KBM-7 (cell line): Measurements from ENCODE around the gene SDC4.
"Not testable (repeated sequence)": the region's sequence is repeated elsewhere in the genome, so short reads cannot be mapped to it uniquely, and the experiment has no call there.

ENCODE experiments used
- DNase-seq: peaks from one replicate; pipeline ENCODE4 v3.0.0-alpha.2; 2015
- in situ Hi-C: fragments of 300-500 bp; cut with MboI; formaldehyde crosslinking; loops from 2 replicates; pipeline ENCODE4 v1.14.3; 2020; ENCODE audit warnings: low sequenced_read_pairs, low pct_unique_long_range_greater_than_20kb, mixed read lengths

Gene SDC4

DNA sequence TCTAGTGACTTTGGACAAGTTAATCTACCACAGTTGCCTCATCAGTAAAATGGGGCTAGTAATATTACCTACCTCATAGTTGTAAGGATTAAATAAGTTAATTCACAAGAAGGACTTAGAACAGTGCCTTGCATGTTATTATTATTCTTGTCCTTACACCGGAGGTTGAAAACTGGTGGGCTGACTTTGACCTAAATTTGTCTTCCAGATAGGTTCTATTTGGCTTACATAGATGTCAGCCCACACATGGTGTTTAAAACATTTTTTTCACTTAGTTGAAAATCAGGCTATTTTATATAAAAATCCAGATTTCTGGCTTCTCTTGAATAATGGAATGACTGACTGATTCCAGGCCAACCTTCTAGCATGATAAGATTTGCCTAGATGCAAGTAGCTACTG lies 18.0 kb upstream of the SDC4 start:
- no peak for DNase-seq
- in situ Hi-C loops = no loop called here

DNA sequence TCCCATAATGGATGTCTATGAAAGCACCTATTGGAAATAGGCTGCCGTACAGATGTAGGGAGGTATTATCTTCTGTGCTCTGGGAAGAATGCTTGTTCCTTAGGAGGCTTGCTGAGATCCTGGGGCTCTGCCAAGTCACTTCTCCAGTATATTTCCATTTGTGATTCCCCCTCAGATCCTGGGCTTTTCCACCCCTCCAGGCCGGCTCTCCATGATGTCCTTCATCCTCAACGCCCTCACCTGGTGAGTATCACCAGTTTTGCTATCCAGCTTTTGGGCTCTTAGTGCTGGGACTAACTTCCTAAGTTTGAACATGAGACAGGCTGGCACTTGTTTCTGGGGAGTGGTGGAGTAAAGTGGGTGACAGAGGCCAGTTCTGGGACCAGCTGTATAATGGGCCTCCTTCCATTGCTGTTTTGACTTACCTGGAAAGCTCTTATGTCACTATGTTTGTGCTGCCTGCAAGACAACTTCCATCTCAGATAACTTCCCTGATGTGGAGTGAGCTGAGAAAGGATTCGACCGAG lies 17.3 kb upstream of the SDC4 start:
- in situ Hi-C loops = no loop called here
- no peak for DNase-seq

DNA sequence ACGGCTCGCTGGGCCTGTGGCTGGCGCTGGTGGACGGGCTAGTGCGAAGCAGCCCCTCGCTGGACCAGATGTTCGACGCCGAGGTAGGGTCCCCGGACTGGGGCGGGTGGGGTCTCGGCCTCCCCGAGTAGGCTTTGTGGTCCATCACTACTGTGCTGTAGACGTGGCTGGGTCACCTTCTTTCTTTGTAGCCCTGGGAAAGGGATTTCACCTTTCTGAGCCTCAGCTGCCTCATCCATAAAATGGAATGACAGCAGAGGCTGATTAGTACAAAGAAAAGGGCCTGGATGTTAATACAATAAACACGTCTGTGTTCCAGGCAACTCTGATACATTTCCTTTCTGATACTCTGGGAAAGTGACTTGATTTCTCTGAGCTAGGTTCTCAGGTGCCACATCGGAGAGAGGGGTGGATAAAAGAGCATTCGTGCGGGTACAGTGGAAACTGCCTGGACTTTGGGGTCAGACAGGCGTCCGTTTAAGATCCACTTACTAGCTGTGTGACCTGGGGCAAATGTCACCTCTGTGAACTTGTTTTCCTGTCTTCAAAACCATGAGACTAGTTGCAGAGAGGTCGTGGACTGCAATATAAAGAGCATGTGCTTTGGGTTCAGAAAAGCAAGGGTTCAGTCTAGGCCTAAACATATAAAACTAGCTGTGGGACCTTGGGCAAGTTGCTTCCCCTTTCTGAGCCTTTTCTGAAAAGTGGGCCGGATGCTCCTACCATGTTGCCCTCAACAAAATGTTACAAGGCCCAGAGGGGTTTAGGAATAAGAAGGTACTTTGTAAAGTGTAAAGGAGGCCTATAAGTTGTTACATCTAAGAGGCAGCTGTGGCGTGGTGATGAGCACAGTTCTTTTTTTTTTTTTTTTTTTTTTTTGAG lies 15.6 kb upstream of the SDC4 start:
- in situ Hi-C loops = no loop called here
- DNase-seq = no peak

DNA sequence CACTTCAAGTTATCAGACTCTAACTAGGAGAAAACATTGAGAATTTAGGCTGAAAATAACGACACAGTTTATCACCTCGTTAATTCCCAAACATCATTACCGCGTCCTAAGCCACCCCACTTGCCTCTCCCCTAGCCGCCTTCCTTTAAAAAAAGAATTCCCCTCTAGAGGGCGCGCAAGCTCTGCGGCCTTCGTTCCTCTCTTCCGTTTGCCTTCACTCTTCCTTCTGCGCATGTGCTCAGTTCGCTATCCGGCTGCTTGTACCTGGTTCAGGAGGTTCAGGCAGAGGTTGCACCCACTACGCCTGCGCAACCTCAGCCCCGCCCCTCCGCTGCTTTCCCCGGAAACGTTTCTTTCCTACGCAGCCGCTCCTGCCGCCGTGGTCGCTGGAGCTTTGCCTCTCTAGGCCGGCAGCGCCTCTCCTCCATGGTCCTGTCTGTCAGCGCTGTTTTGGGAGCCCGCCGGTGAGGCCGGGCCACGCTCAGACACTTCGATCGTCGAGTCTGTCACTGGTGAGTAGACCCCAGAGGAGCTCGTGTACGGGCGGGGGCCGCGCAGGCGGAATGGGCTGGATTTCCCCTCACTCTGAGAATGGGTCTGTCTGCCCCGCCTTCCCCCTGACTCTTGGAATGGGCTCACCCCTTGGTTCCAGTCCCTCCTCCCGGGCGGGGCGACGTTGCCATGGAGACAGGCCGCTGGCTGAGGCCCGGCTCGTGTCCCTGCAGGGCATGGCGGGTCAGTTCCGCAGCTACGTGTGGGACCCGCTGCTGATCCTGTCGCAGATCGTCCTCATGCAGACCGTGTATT lies 14.8 kb upstream of the SDC4 start, which contains the start of gene SYS1:
Gene SYS1, plus strand, starts transcription at position 353 of the 807 bp plus-strand sequence. Its CDS starts 376 bp downstream, at position 729.
- peak; percentile 99 for DNase-seq

DNA sequence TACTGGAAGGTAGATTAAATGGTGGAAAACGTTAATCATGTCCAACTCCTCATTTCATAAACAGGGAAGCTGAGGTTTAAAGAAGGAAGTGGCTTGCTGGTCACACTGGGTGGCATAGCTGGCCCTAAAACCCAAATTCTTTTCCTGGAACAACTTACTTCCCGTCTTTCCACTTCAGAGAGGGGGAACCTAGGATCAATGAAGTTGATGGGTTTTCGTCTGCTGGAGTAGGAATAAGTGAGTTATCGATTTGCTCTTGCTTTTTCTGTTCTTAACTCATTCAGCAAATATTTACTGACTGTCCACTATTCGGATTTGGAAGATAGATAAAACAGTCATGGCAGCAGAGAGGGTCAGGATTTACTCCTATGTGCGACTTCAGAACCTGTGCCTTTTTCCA lies 13.6 kb upstream of the SDC4 start:
- DNase-seq = peak; percentile 36
- in situ Hi-C loops = no loop called here

More for the DNA sequence above, 14.8 kb upstream of the SDC4 start, which contains the start of gene SYS1:
- in situ Hi-C loops = no loop called here

DNA sequence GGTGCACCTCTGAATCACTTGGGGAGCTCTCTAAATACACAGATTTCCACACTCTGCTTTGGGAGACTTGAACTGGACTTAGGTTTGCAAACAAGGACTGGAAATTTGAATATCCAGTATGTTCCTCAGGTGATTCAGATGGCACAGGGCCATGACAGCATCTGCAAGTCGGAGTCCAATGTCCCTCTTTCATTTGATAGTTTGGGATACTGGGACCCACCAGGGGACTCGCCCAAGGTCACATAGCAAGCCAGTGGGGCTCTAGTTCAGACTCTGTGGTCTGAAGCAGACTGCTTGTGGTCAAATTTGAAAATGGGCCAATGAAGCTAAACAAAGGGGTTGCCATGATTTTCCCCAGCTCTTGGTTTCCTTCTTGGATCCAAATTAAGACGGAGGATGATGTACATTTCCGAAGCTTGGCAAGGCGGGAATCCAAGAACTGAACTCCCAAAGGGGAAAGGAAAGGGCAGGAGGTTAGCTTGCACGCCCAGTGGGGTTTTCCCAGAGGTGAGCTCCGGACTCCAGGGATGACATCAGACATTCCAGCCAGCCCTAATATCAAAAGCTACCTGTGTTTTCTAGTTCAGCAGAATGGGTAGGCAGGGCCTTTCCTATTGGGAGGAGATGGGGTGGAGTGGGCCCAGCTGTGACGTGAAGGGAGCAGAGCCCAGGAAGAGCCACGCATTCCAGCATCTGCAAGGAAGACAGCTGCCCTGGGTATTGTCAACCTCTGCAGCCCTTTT lies 11.4 kb upstream of the SDC4 start:
- in situ Hi-C loops = no loop called here
- DNase-seq = no peak

DNA sequence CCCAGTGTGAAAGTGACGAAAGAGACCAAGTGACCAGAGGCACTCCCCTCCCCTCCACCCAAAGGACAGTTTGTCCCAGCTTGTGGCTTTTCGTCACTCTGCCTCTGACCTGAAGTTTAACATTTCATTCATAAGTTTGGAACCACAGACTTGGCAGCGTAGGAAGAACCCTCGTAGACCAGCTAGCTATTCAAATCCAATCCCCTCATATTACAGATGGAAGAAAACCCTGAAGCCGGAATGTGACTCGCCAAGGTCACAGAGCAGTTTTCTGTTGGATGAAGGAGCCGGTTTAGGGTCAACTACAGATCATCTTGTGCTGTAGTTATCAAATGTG lies 10.8 kb upstream of the SDC4 start:
- in situ Hi-C loops = no loop called here
- no peak for DNase-seq

DNA sequence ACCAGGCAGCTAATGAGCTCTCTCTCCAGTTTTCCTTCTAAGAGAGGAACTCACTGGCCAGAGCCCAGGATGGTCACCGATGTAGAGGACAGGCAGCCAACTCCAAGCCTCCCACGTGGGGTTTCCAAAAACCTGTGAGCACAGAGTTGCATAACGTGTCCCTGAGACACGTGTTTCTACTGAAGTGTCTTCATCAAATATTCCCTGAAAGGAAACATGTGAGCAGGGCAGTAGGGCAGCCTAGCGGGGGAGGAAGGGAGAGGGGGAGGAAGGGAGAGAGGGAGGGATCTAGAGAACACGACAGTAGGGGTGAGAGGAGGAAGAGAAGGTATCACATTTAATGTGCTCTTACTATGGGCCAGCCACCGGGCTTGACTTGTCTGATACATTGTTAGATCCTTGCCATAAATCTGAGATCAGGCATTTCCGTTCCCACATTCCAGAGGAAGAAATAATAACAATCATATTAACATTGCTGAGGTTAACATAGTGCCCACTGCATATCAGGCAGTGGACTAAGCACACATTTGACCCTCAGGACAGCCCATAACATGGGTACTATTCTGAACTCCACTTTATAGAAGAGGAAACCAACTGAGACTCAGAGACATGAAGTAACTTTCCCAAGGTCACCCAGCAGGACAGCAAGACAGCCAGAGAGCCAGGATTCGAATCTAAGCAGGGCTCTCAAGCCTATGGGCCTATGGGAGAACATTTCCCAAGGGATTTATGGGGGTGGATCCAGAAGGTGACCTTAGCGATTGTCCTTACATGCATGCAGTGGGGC lies 10.3 kb upstream of the SDC4 start:
- in situ Hi-C loops = no loop called here
- DNase-seq = peak; percentile 46

DNA sequence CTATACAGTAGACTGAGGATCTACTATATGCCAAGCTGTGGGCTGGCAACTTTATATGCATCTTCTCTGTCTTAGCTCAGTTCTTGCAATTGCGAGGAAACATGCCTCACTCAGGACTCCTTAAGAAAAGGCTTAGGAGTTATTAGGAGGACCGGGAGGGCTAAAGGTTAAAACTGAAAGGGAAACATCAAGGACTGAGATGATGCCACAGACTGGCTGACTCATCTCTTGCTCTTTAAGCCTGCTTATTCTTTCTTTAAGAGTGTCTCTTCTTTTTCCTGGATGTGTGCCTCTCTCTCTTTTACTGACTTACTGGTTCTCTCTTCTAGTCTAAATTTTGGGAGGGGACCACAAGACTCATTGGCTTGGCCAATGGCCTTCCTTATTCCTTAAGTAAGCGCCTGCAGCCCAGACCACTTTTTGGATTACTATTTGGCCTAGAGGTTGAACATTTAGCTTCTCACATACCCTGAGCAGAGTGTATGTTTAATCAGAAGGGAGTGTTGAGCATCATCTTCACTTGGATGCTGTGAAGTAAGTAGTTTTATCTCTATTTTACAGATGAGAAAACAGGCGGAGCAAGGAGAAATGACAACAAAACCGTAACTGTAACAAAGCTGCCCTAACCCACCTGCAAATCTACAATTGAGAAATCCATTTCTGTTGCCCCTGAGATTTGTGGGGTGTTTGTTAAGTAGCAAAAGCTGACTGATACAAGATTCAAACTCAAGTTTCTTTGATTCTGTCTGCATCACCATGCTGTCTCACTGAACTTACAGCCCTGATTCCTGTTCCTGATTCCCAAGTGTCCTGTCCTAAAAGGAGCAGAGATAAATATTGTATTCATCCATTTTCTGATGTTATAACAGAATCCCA lies 7.2 kb upstream of the SDC4 start:
- no peak for DNase-seq
- in situ Hi-C loops = no loop called here

DNA sequence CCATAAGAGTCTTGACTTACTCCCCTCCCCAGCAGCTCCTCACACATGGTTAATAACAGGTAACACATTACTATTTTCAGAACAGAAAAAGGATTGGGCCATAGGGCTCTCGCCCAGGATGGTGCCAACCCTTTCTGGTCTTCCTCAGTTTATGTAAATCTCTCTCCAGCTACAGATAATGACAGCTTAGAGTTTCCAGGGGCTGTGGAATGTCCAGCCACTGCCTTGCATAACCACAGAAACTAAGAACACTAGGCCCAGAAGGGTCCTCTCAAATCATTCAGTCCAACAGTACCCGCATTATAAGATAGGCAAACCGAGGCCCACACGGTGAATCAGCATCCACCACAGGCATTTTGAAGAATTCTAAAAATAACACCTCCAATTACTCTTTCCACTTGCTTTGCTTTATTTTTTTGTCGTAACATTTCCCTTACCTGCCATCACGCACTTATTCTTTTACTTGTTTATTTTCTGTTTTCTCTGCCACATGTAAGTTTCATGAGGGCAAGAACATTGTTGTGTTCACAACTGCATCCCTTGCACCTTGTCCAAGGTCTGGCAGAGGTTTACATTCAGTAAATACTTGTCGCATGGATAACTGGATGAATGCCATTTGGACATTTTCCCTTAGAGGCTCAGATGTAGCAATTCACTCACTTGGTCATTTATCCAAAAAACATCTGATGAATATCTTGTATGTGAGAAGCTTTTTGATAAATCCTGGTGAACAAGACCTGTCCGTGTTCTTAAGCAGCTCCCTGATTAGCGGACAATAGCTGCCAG lies 6.4 kb upstream of the SDC4 start:
- in situ Hi-C loops = no loop called here

DNA sequence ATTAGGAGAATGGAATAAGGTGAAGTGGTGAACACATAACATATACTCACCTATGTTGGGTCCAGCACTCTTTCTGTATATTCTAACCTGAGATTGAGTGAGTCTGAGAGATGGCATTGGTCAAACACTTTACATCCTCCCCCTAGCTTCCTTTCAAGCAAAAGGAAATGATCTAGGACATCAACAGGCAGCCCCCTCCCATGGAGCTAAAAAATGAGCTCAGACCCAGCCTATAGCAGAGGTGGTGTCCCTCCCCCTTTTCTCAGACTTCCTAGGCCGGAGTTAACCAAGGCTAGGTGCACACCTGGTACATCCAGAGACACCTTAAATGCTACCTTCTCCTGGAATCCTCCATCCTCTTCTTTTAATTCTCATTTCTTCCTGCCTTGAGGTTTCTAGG lies 5.5 kb upstream of the SDC4 start:
- no peak for DNase-seq

More for the DNA sequence above, 6.4 kb upstream of the SDC4 start:
- DNase-seq = no peak

DNA sequence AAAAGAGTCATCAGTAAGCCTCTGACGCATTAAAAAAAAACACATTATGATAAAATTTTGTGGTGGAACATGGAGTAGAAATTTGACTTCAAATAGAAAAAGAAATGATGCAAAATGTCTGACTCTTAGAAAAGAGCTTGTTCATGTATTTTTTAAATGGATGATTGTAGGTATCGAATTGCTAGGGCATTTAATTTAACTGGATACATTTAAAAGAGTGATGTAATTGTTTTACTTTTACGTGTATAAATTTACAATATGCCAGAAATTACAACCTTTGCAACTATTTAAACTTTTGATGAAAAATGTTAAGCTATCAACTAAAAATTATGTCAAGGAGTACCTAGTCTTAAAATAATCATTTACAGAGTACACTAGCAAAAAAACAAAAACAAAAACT lies 4.5 kb upstream of the SDC4 start:
- in situ Hi-C loops = no loop called here
- DNase-seq = no peak

More for the DNA sequence above, 5.5 kb upstream of the SDC4 start:
- in situ Hi-C loops = no loop called here

DNA sequence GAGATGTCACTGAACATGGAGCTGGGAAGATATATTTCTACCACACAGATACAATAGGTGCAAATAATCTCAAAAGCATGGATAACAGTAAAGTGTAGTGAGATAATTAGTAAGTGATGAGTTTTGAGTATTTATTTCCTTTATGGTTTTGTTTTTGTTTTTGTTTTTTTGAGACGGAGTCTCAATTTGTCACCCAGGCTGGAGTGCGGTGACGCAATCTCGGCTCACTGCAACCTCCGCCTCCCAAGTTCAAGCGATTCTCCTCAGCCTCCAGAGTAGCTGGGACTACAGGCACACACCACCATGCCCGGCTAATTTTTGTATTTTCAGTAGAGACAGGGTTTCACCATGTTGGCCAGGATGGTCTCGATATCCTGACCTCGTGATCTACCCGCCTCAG lies 2.6 kb upstream of the SDC4 start:
- in situ Hi-C loops, DNase-seq: not testable (repeated sequence)

DNA sequence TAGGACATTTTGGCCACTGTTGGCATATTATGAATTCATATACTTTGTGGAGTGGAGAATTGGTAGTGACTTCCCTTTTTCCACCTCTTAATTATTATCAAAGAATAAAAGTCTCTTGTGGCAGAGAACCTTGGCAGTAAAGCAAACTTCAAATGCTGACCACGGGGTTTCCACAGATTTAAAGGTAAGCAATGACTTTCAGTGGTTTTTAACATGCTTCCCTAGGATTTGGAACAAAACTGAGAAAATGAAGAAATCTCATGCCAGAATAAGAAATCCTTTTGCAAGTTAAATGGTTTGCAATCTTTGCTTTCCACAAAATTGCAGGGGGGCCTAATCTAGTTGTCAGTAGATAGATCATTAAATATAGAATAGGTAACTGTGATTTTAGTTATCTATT lies 2.0 kb upstream of the SDC4 start:
- DNase-seq = no peak
- in situ Hi-C loops = no loop called here

DNA sequence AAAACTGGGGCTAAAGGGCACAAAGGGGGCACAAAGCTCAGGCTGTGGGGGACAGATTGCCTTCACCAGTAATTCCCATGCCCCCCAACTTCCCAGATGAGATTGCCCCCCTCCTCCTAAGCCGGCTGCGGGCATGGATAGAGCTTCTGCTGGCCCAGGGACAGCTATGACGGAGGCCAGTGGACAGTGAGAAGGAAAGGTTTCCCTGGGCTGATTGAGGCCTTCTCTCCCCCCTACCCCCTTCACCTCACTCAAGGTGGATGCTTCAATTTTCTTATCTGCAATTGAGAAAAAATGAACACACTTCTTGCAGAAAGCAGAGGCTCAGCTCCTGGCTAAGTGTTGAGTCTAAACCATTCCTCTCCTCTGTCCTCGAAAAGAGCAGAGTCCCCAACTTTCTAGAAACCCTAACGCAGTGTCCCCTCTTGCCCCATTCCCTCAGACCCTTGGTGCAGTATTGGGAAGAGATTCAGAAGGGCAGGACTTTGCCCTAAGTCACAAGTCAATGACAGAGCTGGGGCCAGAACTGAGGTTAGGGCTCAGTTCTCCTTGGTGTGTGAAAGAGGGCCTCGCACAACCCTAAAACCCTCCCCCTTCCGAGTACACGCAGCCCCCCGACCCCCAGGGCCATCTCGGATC lies 808 bp downstream of the SDC4 start:
- in situ Hi-C loops = no loop called here
- no peak for DNase-seq

DNA sequence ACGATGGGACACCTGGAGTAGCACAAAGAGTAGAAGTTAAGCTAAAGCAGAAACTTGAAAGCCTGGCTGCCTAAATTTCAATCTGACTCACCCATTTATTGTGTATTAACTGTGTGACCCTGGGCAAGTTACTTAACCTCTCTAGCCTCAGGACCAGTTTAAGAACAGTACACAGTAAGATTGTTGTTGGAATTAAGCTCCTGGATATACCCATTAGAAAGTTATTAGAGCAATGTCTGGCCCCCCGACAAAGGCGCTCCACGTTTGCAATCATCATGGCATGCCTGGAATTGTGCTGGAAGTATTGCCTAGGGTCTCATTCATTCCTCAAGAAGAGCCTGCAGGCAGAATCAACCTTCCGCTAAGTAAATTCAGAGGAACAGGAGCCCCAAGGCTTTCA lies 1.4 kb downstream of the SDC4 start:
- in situ Hi-C loops = no loop called here
- DNase-seq = no peak

DNA sequence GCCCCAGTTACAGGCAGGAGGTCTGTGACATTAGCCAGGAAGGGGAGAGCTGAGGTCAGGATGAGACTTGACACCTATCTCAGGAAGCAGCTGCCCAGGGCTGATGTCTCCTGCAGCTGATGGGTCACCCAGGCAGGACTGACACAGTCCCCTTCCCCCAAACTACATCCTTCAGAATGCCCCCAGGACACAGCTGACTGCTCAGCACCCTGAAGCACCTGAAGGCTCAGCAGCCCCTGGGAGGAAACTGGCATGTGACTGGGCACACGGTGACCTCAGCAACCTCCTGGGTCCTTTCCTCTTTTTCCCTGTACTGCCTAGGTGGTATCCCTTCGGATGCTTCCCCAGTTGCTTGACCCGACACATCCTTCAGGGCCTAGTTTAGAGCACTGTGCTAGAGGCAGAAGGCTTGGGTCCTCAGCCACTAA lies 1.9 kb downstream of the SDC4 start:
- in situ Hi-C loops = no loop called here
- DNase-seq = no peak
